CD8-positive, alpha-beta memory T cell (primary cell): Measurements from ENCODE around the gene MXRA7. TPM values are rescaled to one million over a fixed set of nuclear protein-coding genes. Genes with fewer than 3 reads are reported as not detected.

Experiments
- CTCF ChIA-PET: fragments of 350-600 bp; sonication (Branson Sonifier 250); formaldehyde crosslinking; loops from one replicate; lab custom pipeline; 2021; ENCODE audit warnings: antibody characterized with exemption; lab: Charles Lee
- POLR2A ChIA-PET: fragments of 350-600 bp; sonication (Branson Sonifier 250); formaldehyde crosslinking; loops from one replicate; lab custom pipeline; 2021; ENCODE audit warnings: antibody characterized with exemption; lab: Charles Lee
- DNase-seq, 5 donors: peaks; one replicate each; pipeline versions ENCODE4 v3.0.0 to v3.0.0-alpha.2; 2020 to 2022; ENCODE audit warnings: mixed read lengths in 1 of 5
- H3K27ac ChIP-seq: one replicate; pipeline ENCODE4 v1.7.0; 2013; ENCODE audit warnings: low read depth, mild to moderate bottlenecking, low read length, moderate library complexity
- H3K27me3 ChIP-seq: 2 replicates; pipeline ENCODE4 v1.7.0; 2013; ENCODE audit warnings: low read length, mild to moderate bottlenecking; ENCODE audit not compliant: insufficient read depth, poor library complexity, severe bottlenecking
- H3K36me3 ChIP-seq: 2 replicates; pipeline ENCODE4 v1.7.0; 2013; ENCODE audit warnings: mild to moderate bottlenecking, low read length, moderate library complexity; ENCODE audit not compliant: insufficient read depth
- H3K4me1 ChIP-seq: 2 replicates; pipeline ENCODE4 v1.7.0; 2013; ENCODE audit warnings: mild to moderate bottlenecking, low read length, moderate library complexity; ENCODE audit not compliant: insufficient read depth
- H3K4me3 ChIP-seq: 2 replicates; pipeline ENCODE4 v1.7.0; 2013; ENCODE audit warnings: mild to moderate bottlenecking, low read length
- H3K9me3 ChIP-seq: 2 replicates; pipeline ENCODE4 v1.7.0; 2013; ENCODE audit warnings: mild to moderate bottlenecking, low read length
- H3K27ac Mint-ChIP-seq, 8 donors: one replicate each; pipeline ENCODE4 v1.8.0; 2020 to 2021; ENCODE audit warnings: mixed read lengths in 8 of 8, mild to moderate bottlenecking in 6 of 8, inconsistent platforms in 3 of 8, moderate library complexity in 3 of 8
- H3K27me3 Mint-ChIP-seq, 2 donors: one replicate each; pipeline ENCODE4 v1.8.0; 2020 to 2021; ENCODE audit warnings: mixed read lengths in 2 of 2, mild to moderate bottlenecking in 1 of 2, moderate library complexity in 1 of 2
- H3K36me3 Mint-ChIP-seq, 3 donors: one replicate each; pipeline ENCODE4 v1.8.0; 2020 to 2021; ENCODE audit warnings: mixed read lengths in 3 of 3, inconsistent platforms in 1 of 3, mild to moderate bottlenecking in 1 of 3
- H3K4me1 Mint-ChIP-seq, 3 donors: one replicate each; pipeline ENCODE4 v1.8.0; 2020 to 2021; ENCODE audit warnings: mixed read lengths in 3 of 3, inconsistent platforms in 1 of 3, mild to moderate bottlenecking in 1 of 3
- H3K4me3 Mint-ChIP-seq, 7 donors: one replicate each; pipeline ENCODE4 v1.8.0; 2020 to 2021; ENCODE audit warnings: mixed read lengths in 7 of 7, mild to moderate bottlenecking in 6 of 7, moderate library complexity in 4 of 7, inconsistent platforms in 2 of 7
- H3K9me3 Mint-ChIP-seq, 5 donors: one replicate each; pipeline ENCODE4 v1.8.0; 2020 to 2022; ENCODE audit warnings: mixed read lengths in 5 of 5, mild to moderate bottlenecking in 3 of 5, moderate library complexity in 2 of 5, inconsistent platforms in 1 of 5
- polyA plus RNA-seq: library from polyadenylated mRNA; unstranded; fragments of 300-500 nt; fragmentation: Illumina TruSeq; gene quantifications from one replicate; pipeline ENCODE4 v1.2.3, GENCODE V29; 2021
- total RNA-seq, 2 experiments: library from RNA; stranded (reverse); gene quantifications; one replicate each; pipeline ENCODE4 v1.2.3, GENCODE V29; 2021

The MXRA7 gene
- total and polyA plus RNA-seq, 3 experiments from 2014 or later: 27.1 to 30.6 (median 29.1) TPM

- H3K36me3 Mint-ChIP-seq: peaks cover 20 to 92% (median 22%) of the 10 kb centered on the region in 3 donors
Observed at GRCh38 chr17:76721463-76721862, 10.7 kb upstream of the MXRA7 start.

GRCh38 chr17:76720941-76721340, 10.2 kb upstream of the MXRA7 start:
- ChIA-PET POLR2A (no interaction called here), CTCF (no interaction called here)
- peak overlapping the region in 2 of 7 donors; percentile 40 to 43 for H3K4me3 Mint-ChIP-seq
- peak overlapping the region in 5 of 8 donors; percentile 2 to 96 (median 61) for H3K27ac Mint-ChIP-seq
- no peak overlapping the region for H3K4me3 ChIP-seq
- peaks cover 37% of the 10 kb centered on the region for H3K4me1 ChIP-seq
- H3K27me3 ChIP-seq: no peaks in the 10 kb centered on the region
- no peaks in the 10 kb centered on the region for H3K9me3 ChIP-seq
- H3K27ac ChIP-seq: no peak overlapping the region
- H3K36me3 Mint-ChIP-seq: peaks cover 20 to 93% (median 23%) of the 10 kb centered on the region in 3 donors
- peaks cover 63% of the 10 kb centered on the region for H3K36me3 ChIP-seq
- H3K9me3 Mint-ChIP-seq: no peaks in the 10 kb centered on the region
- DNase-seq: no peak
- H3K27me3 Mint-ChIP-seq: peaks cover 0 to 1% of the 10 kb centered on the region in 2 donors
- peaks cover 48 to 77% (median 49%) of the 10 kb centered on the region in 3 donors for H3K4me1 Mint-ChIP-seq

More at GRCh38 chr17:76721463-76721862, 10.7 kb upstream of the MXRA7 start:
- Mint-ChIP-seq H3K27me3 (peaks cover 0 to 4% of the 10 kb centered on the region in 2 donors), H3K4me3 (peak overlapping the region in 3 of 7 donors; percentile 36 to 65 (median 43)), H3K9me3 (no peaks in the 10 kb centered on the region), H3K27ac (peak overlapping the region; percentile 24 to 96 (median 59)), H3K4me1 (peaks cover 44 to 74% (median 45%) of the 10 kb centered on the region in 3 donors)
- no peak overlapping the region for H3K27ac ChIP-seq
- H3K36me3 ChIP-seq: peaks cover 63% of the 10 kb centered on the region
- ChIA-PET CTCF (no interaction called here), POLR2A (no interaction called here)
- no peaks in the 10 kb centered on the region for H3K27me3 ChIP-seq
- H3K4me3 ChIP-seq: no peak overlapping the region
- H3K4me1 ChIP-seq: peaks cover 33% of the 10 kb centered on the region
- DNase-seq: no peak
- H3K9me3 ChIP-seq: no peaks in the 10 kb centered on the region

- DNase-seq: no peak
- Mint-ChIP-seq H3K27ac (peak overlapping the region in 7 of 8 donors; percentile 2 to 96 (median 46)), H3K9me3 (no peaks in the 10 kb centered on the region), H3K4me1 (peaks cover 50 to 78% (median 50%) of the 10 kb centered on the region in 3 donors), H3K36me3 (peaks cover 16 to 91% (median 20%) of the 10 kb centered on the region in 3 donors), H3K27me3 (peaks cover 0 to 1% of the 10 kb centered on the region in 2 donors), H3K4me3 (peak overlapping the region in 1 of 7 donors; percentile 43)
- POLR2A ChIA-PET: no interaction called here
- Histone ChIP-seq H3K4me1 (peaks cover 40% of the 10 kb centered on the region), H3K27me3 (no peaks in the 10 kb centered on the region), H3K4me3 (no peak overlapping the region), H3K9me3 (no peaks in the 10 kb centered on the region), H3K36me3 (peaks cover 63% of the 10 kb centered on the region), H3K27ac (no peak overlapping the region)
- CTCF ChIA-PET: interaction anchor here (1.4 kb wide), 1 partner anchor 197 kb away, joined by 4 read pairs; no protein-coding TSS in a partner anchor
Observed at GRCh38 chr17:76720211-76720610, 9.4 kb upstream of the MXRA7 start.

GRCh38 chr17:76718516-76718915, 7.8 kb upstream of the MXRA7 start:
- peak overlapping the region; percentile 50 to 99 (median 87) for H3K27ac Mint-ChIP-seq

GRCh38 chr17:76716839-76717215, 6.1 kb upstream of the MXRA7 start:
- no peak overlapping the region for H3K4me3 ChIP-seq
- Mint-ChIP-seq H3K27me3 (no peaks in the 10 kb centered on the region), H3K36me3 (peaks cover 14 to 78% (median 18%) of the 10 kb centered on the region in 3 donors), H3K4me3 (peak overlapping the region in 5 of 7 donors; percentile 57 to 76 (median 71)), H3K9me3 (no peaks in the 10 kb centered on the region), H3K27ac (peak overlapping the region; percentile 91 to 99 (median 98)), H3K4me1 (peaks cover 46 to 69% (median 48%) of the 10 kb centered on the region in 3 donors)
- H3K9me3 ChIP-seq: no peaks in the 10 kb centered on the region
- H3K27me3 ChIP-seq: no peaks in the 10 kb centered on the region
- peaks cover 31% of the 10 kb centered on the region for H3K4me1 ChIP-seq
- H3K27ac ChIP-seq: peak overlapping the region; percentile 68
- peaks cover 49% of the 10 kb centered on the region for H3K36me3 ChIP-seq
- DNase-seq: no peak
- ChIA-PET POLR2A (interaction anchor here (0.8 to 5.8 kb wide), 5 partner anchors 10 to 224 kb away, joined by 3 to 51 read pairs (median 6); partner anchors contain the start of genes JMJD6, METTL23, MFSD11 and SRSF2), CTCF (interaction anchor here (0.9 to 5.7 kb wide), 8 partner anchors 8 to 193 kb away, joined by 3 to 52 read pairs (median 5); partner anchors contain the start of genes JMJD6 and METTL23)

More at GRCh38 chr17:76718516-76718915, 7.8 kb upstream of the MXRA7 start:
- Mint-ChIP-seq H3K4me1 (peaks cover 48 to 77% (median 52%) of the 10 kb centered on the region in 3 donors), H3K9me3 (no peaks in the 10 kb centered on the region), H3K36me3 (peaks cover 19 to 87% (median 22%) of the 10 kb centered on the region in 3 donors), H3K4me3 (peak overlapping the region in 1 of 7 donors; percentile 61), H3K27me3 (no peaks in the 10 kb centered on the region)
- Histone ChIP-seq H3K9me3 (no peaks in the 10 kb centered on the region), H3K27me3 (no peaks in the 10 kb centered on the region), H3K4me3 (no peak overlapping the region), H3K27ac (no peak overlapping the region), H3K4me1 (peaks cover 36% of the 10 kb centered on the region), H3K36me3 (peaks cover 60% of the 10 kb centered on the region)
- CTCF ChIA-PET: interaction anchor here (1.7 to 5.7 kb wide), 3 partner anchors 8 to 195 kb away, joined by 5 to 52 read pairs (median 7); partner anchors contain the start of genes JMJD6 and METTL23
- POLR2A ChIA-PET: no interaction called here
- DNase-seq: no peak

GRCh38 chr17:76716146-76716838, 5.5 kb upstream of the MXRA7 start:
- no peaks in the 10 kb centered on the region for H3K27me3 ChIP-seq
- H3K27ac ChIP-seq: peak overlapping the region; percentile 68
- peak overlapping the region; percentile 37 to 76 (median 71) for H3K4me3 Mint-ChIP-seq
- peaks cover 9 to 73% (median 14%) of the 10 kb centered on the region in 3 donors for H3K36me3 Mint-ChIP-seq
- no peaks in the 10 kb centered on the region for H3K9me3 Mint-ChIP-seq
- ChIA-PET CTCF (interaction anchor here (0.9 to 5.7 kb wide), 7 partner anchors 10 to 193 kb away, joined by 3 to 52 read pairs (median 4); partner anchors contain the start of genes JMJD6 and METTL23), POLR2A (interaction anchor here (0.8 to 5.8 kb wide), 5 partner anchors 11 to 223 kb away, joined by 3 to 51 read pairs (median 6); partner anchors contain the start of genes JMJD6, METTL23, MFSD11 and SRSF2)
- peaks cover 33% of the 10 kb centered on the region for H3K4me1 ChIP-seq
- DNase-seq: peak; percentile 69 to 94 (median 84)
- H3K36me3 ChIP-seq: peaks cover 44% of the 10 kb centered on the region
- peak overlapping the region; percentile 91 to 99 (median 98) for H3K27ac Mint-ChIP-seq
- H3K4me1 Mint-ChIP-seq: peaks cover 45 to 69% (median 46%) of the 10 kb centered on the region in 3 donors
- H3K4me3 ChIP-seq: no peak overlapping the region
- H3K27me3 Mint-ChIP-seq: no peaks in the 10 kb centered on the region
- H3K9me3 ChIP-seq: no peaks in the 10 kb centered on the region

- CTCF ChIA-PET: interaction anchor here (0.5 to 5.7 kb wide), 8 partner anchors 11 to 395 kb away, joined by 3 to 52 read pairs (median 5); partner anchors contain the start of genes JMJD6 and METTL23
- peaks cover 37% of the 10 kb centered on the region for H3K4me1 ChIP-seq
- peak in 1 of 5 donors; percentile 48 for DNase-seq
- peak overlapping the region; percentile 57 for H3K27ac ChIP-seq
- Mint-ChIP-seq H3K27me3 (no peaks in the 10 kb centered on the region), H3K9me3 (no peaks in the 10 kb centered on the region), H3K27ac (peak overlapping the region; percentile 91 to 99 (median 98)), H3K36me3 (peaks cover 9 to 64% (median 10%) of the 10 kb centered on the region in 3 donors), H3K4me3 (peak overlapping the region in 6 of 7 donors; percentile 43 to 75 (median 68)), H3K4me1 (peaks cover 43 to 67% (median 44%) of the 10 kb centered on the region in 3 donors)
- H3K4me3 ChIP-seq: peak overlapping the region; percentile 7
- POLR2A ChIA-PET: interaction anchor here (1.5 to 5.8 kb wide), 4 partner anchors 12 to 43 kb away, joined by 4 to 51 read pairs (median 8); partner anchors contain the start of genes JMJD6, METTL23, MFSD11 and SRSF2
- H3K9me3 ChIP-seq: no peaks in the 10 kb centered on the region
- no peaks in the 10 kb centered on the region for H3K27me3 ChIP-seq
- peaks cover 35% of the 10 kb centered on the region for H3K36me3 ChIP-seq
Observed at GRCh38 chr17:76715496-76715830, 4.7 kb upstream of the MXRA7 start.
